Myometrial cell (primary cell): ENCODE results near the gene UBL4A. TPM values are rescaled to one million over a fixed set of nuclear protein-coding genes. Genes with fewer than 3 reads are reported as not detected.

Experiments
- total RNA-seq: library from RNA; depleted of rRNA; stranded (reverse); fragments of >200 nt; gene quantifications from 2 replicates; pipeline ENCODE4 v1.2.3, GENCODE V29; 2015

UBL4A gene
- total RNA-seq = 28.2 and 44.1 TPM in 2 replicates

DNA sequence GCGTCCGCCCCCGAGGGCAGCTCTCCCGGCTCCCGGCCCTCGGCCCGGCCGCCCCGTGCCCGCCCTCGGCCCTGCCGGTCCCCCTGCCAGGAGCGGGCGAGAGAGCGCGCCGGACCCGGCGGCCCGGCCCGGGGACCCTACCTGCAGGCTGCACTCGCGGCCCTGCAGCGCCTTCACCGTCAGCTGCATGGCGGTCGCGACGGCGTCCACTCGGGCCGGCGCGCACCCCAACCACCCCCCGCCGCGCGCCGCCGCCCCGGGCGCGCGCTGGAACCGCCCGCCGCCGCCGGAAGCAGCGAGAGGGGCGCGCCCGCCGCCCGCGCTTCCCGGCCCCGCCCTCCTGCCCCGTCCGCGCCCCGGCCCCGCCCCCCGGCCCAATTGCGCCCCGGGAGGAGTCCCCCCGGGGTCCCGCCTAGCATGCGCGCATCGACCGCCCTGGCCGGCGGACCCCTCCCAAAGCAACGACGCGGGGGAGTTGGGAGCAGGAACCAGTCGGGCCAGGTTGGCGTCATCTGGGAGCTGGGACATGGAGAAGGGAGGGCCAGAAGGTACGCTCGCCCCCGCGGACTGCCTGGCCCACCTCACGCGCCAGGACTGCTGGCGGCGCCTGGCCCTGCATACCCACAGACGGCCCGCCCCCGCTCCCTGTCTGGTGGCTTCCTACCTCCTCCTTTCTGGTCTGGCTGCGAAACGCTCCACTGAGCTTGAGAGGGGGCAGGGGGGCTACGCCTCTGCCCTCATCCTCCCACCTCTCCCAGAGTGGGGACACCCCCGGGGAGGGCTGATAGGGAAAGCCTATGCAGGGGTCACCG lies at the start of gene UBL4A:
Gene UBL4A (minus strand): TSS at position 220 of the 812 bp plus-strand sequence. CDS start 31 bp downstream, at position 189.

DNA sequence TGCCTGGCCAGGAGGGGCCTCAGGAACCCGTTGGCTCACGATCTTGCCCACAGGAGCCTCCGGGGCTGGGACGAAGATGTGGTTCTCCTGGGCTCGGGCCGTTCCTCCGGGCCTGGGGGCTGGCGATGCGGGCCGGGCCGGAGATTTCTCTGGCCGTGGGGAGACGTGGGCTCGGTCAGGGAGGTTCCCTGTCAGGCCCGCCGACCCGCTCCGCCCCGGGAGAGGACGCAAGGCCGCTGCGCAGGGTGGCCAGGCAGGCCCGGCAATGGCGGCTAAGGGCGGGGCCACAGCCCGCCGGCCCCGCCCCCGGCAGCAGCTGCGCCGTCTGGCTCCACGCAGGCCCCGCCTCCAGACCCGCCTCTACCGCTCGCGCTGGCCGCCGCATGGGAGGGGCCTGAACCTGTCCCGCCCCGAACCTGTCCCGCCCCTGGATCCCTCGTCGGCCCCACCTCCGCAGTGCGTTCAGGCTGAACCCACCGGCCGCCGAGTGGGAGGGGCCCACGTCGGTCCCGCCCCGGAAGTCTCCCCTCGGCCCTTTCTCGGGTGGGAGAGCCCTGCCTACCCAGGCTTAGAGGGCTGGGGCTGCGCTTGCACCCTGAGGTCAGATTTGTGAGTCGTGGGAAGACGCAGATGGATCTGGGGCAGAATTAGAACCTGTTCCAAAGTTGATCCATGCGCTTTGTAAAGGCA lies 29.7 kb upstream of the UBL4A start, which contains the start of gene FAM3A:
Gene FAM3A (minus strand): TSS at position 267 of the 690 bp plus-strand sequence. CDS start 460 bp downstream, outside the sequence.

DNA sequence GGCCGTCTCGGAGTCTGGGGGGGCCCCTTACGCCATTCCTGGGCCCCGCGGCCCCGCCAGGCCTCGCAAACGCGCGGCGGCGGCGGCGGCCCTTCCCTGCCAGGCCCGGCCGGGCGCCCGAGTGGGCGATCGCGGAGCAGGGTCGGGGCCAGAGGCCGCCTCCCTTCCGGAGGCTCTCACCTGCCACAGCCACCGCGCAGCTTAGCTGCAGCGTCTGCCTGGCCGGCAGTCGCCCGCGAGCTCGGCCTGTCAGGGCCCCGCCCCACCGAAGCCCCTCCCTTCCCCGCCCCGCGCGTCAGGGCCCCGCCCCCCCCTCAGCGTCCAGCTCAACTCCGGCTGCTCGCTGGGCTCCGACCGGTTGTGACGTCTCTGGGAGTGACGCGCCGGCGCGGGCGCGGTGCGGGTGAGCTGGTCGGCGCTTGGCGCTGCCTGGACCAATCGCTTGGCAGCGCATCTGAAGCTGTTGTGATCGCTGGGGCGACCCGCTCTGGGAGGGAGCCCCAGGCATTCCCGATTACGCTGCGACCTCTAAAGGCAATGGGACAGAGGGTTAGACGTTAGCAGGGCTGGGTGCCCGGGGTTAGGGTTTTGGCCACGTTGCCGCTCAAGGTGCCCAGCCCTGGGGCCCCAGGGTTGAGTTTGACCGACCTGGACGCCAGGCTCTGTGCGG lies 4.1 kb upstream of the UBL4A start, which contains the start of gene SLC10A3:
Gene SLC10A3 (minus strand): TSS at position 216 of the 670 bp plus-strand sequence. CDS start 1,689 bp downstream, outside the sequence.

DNA sequence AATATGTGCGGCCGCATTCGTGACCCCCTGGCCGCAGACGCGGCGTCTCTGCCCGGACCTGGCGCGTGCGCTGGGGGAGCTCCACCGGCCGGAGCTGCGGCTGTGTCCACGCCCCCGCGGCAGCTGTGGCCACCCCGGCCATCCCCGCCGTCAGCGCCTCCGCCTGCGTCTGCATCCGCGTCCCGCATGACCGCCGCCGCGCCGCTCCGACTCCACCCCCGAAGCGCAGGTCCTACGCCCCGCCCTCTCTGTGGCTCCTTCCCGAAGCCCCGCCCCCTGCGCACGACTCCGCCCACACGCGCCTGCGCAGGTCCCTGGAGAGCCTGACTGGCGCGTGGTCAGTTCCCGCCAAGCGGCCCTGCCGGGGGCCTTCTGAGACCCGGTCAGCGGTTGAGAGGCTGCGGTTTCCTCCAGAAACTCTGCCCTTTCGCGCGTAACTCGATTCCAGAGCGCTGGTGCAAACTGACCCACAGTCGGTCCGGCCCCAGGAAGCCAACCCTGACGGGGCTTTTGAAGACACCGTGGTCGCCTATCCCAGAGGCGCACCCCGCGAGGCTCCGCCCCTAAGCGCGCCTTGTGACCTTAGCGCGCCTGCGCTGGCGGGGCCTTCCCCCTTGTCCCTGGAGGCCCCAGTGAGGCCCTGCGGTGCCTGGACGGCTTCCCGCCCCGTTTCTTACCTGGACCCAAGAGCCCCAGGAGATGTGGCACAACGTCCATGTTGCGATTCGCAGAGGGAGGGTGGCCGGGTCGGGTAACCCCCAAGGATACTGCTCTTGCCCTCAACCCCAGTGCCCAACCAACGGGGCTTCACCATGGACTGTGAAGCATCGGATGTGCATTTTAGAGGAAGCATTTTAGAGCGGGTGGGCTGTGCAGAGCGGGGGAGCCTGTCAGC lies 7.4 kb downstream of the UBL4A start, which contains the start of gene LAGE3:
Gene LAGE3 (minus strand): TSS at position 554 of the 895 bp plus-strand sequence. CDS start 366 bp downstream, at position 188.

DNA sequence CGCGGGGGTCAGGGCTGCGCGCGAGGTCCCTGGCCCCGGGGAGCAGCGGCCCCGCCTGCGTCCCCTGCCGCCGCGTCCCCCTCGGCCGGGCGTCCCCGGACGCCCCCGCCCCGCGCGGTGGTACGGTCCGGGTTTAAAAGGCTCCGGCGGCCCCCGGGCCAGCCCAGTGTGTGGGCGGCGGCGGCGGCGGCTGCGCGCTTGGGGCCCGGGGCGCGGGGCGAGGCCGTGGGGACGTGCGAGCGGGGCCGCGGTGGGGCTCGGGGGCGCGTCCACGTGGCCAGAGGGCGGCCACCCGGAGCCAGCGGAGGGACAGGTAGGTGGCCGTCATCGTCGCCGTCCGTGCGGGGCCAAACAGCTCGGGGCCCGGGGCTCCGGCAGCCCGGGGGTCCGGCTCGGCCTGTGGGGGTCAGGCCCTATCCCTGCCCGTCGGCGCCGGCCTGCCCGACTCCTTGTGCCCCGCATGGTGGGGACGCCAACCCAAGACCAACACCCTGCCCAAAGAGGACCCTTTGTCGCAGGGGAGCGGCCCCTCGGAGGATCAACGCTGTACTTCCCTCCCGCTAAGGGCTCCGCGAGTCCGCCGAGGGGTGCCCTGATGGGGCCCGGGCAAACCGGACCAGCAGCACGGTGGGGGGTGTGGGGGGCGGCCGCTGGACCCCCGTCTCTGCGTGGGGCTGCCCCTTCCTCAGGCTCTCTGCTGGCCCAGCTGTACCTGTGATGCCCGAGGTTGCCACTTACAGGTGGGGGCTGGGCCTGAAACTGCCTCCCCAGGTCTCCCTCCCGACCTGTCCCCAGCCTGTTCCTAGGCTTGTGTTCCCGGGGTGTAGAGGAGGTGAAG lies 28.1 kb downstream of the UBL4A start, which contains the start of gene PLXNA3:
Gene PLXNA3 (plus strand): TSS at position 166 of the 838 bp plus-strand sequence. CDS start 1,903 bp downstream, outside the sequence.

DNA sequence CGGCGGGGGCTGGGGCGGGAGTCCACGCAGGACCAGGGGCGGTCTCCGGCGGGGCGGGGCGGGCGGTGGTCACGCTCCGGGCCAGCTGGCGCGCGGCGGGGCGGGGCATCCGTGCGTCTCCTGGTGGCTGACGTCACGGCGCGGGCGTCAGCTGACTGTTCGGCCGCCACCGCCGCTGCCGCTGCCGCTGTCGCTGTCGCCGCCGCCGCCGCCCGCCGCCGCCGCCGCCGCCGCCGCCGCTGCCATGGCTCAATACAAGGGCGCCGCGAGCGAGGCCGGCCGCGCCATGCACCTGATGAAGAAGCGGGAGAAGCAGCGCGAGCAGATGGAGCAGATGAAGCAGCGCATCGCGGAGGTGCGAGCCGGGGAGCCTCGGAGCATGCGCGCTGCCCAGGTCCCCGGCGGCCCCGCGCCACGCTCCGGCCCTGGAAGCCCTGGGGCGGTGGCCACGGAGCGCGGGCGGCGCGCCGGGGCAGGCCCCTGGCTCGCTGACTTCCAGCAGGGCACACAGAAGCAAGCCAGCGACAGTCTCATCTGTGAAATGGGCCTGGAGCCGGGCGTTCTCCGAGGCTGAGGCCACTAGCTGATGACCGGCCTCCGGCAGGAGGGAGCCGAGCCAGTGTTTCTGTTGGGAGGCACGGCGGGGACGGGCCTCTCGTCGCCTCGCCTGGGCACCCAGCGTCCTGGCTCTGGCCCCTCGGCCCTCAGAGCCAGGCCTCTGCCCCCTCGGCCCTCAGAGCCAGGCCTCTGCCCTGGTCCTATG lies 42.2 kb downstream of the UBL4A start, which contains the start of gene FAM50A:
Gene FAM50A (plus strand): TSS at position 150 of the 763 bp plus-strand sequence. CDS start 95 bp downstream, at position 245.

DNA sequence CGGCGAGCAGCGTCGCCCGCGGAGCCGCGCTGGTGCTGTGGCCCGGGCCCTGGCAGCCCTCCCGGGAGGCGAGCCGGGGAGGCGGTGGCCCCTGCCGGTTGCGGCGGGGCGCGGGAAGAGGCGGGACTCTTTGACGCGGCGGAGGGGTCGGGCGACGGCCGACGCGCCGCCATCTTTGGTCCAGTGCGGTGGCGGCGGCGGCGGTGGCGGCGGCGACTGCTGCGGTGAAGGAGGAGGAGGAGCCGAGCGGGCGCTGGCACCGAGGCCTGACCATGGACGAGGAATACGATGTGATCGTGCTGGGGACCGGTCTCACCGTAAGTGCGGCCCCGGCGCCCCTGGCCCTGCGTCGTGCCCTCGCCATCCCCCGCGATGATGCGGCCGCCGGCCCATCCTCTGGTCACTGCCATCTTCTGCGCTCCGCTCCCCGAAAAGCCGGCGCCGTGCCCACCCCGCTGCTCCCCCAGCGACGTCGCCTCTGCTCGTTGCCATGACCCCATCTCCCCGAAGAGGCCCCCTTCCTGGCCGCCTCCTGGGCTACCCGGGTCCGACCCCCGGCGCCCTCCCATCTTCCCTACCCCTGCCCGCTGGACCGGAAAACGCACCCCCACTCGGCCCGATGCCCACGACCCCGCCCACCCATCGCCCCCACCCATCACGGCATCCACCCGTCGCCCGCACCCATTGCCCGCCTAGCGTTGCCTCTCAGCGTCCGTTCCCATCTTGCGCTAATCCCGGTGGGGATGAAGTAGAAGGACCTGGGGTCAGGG lies 49.2 kb downstream of the UBL4A start, which contains the start of gene GDI1:
Gene GDI1 (plus strand): TSS at position 172 of the 770 bp plus-strand sequence. CDS start 101 bp downstream, at position 273.

Other genes with a start within 250 kb of the UBL4A start
- not detected in 2 replicates for gene OPN1MW3, start 229.0 kb downstream of the UBL4A start, total RNA-seq
- not detected in 2 replicates for gene TEX28, start 191.5 kb downstream of the UBL4A start, total RNA-seq
- not detected in 2 replicates for gene TKTL1, start 190.8 kb downstream of the UBL4A start, total RNA-seq
- gene FLNA, start 112.0 kb downstream of the UBL4A start, total RNA-seq = 2,107 and 2,266 TPM in 2 replicates
- gene EMD, start 107.3 kb downstream of the UBL4A start, total RNA-seq = 73.4 and 86.5 TPM in 2 replicates
- gene RPL10, start 88.2 kb downstream of the UBL4A start, total RNA-seq = 6,121 and 9,090 TPM in 2 replicates
- 91.1 and 95.0 TPM in 2 replicates for gene DNASE1L1, start 77.4 kb downstream of the UBL4A start, total RNA-seq
- 20.8 and 21.4 TPM in 2 replicates for gene TAFAZZIN, start 75.1 kb downstream of the UBL4A start, total RNA-seq
- gene ATP6AP1, start 57.9 kb downstream of the UBL4A start, total RNA-seq = 56.2 and 66.3 TPM in 2 replicates
- 115 and 157 TPM in 2 replicates for gene GDI1, start 49.5 kb downstream of the UBL4A start, total RNA-seq
- gene FAM50A, start 42.5 kb downstream of the UBL4A start, total RNA-seq = 56.9 and 62.8 TPM in 2 replicates
- 7.5 and 8.2 TPM in 2 replicates for gene PLXNA3, start 28.3 kb downstream of the UBL4A start, total RNA-seq
- gene LAGE3, start 7.3 kb downstream of the UBL4A start, total RNA-seq = 14.1 and 29.2 TPM in 2 replicates
- gene SLC10A3, start 4.0 kb upstream of the UBL4A start, total RNA-seq = 39.9 and 41.5 TPM in 2 replicates
- gene FAM3A, start 29.6 kb upstream of the UBL4A start, total RNA-seq = 34.6 and 44.3 TPM in 2 replicates
- 117 and 142 TPM in 2 replicates for gene G6PD, start 60.2 kb upstream of the UBL4A start, total RNA-seq
- gene IKBKG, start 61.0 kb upstream of the UBL4A start, total RNA-seq = 17.0 and 28.9 TPM in 2 replicates
- not detected in 2 replicates for gene CTAG1A, start 98.5 kb upstream of the UBL4A start, total RNA-seq
- gene CTAG1B, start 132.7 kb upstream of the UBL4A start, total RNA-seq = not detected in 2 replicates
- not detected in 2 replicates for gene CTAG2, start 167.0 kb upstream of the UBL4A start, total RNA-seq